Loucy (cell line): ENCODE measurements around the gene SLC4A8.

Experiments
- EZH2phosphoT487 ChIP-seq: fragments of 200-600 bp; IDR thresholded peaks from 2 replicates; pipeline ENCODE4 v1.6.1; 2018; ENCODE audit warnings: antibody characterized with exemption, mild to moderate bottlenecking, moderate library complexity, borderline replicate concordance
- TF ChIP-seq, protein P1 (sequence below): fragments of 200-600 bp; sonication (generic); conservative IDR thresholded peaks from 2 replicates; pipeline ENCODE4 v1.5.1; 2014; ENCODE audit warnings: mild to moderate bottlenecking, antibody characterized with exemption, low read length

- no peak for TF ChIP-seq EZH2phosphoT487
- TF ChIP-seq, protein P1, sequence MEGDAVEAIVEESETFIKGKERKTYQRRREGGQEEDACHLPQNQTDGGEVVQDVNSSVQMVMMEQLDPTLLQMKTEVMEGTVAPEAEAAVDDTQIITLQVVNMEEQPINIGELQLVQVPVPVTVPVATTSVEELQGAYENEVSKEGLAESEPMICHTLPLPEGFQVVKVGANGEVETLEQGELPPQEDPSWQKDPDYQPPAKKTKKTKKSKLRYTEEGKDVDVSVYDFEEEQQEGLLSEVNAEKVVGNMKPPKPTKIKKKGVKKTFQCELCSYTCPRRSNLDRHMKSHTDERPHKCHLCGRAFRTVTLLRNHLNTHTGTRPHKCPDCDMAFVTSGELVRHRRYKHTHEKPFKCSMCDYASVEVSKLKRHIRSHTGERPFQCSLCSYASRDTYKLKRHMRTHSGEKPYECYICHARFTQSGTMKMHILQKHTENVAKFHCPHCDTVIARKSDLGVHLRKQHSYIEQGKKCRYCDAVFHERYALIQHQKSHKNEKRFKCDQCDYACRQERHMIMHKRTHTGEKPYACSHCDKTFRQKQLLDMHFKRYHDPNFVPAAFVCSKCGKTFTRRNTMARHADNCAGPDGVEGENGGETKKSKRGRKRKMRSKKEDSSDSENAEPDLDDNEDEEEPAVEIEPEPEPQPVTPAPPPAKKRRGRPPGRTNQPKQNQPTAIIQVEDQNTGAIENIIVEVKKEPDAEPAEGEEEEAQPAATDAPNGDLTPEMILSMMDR: no peak
Observed at GRCh38 chr12:51405801-51406207, 18.8 kb upstream of the SLC4A8 start.
